ENCODE measurements around the gene GEMIN7. TPM values are rescaled to one million over a fixed set of nuclear protein-coding genes. Genes with fewer than 3 reads are reported as not detected.

GEMIN7 gene
- total and polyA plus RNA-seq, 2 of the 13 experiments (the other 11 are each of a cell fraction or from before 2014, with no cell fraction given) = 24.1 to 30.6 TPM

GRCh38 chr19:45125360-45125759 lies 46.3 kb downstream of the GEMIN7 start:
- no peak for TF ChIP-seq SRF (IDR thresholded peaks at IDR 0.05; ENCODE audit: low read depth, low read length)
- TF ChIP-seq ZNF570 (CRISPR knock-in tag; IDR thresholded peaks at IDR 0.05; ENCODE audit: borderline replicate concordance) = no peak
- TF ChIP-seq ZNF256 (CRISPR knock-in tag; conservative IDR thresholded peaks at IDR 0.05) = no peak
- no peak for TF ChIP-seq TP53 (CRISPR knock-in tag; conservative IDR thresholded peaks at IDR 0.05)
- TF ChIP-seq TBX3 (IDR thresholded peaks at IDR 0.05; ENCODE audit: borderline replicate concordance) = no peak
- TF ChIP-seq ASH2L (IDR thresholded peaks at IDR 0.05; ENCODE audit: insufficient read length, low read depth, low read length) = no peak
- TF ChIP-seq ZNF800 (CRISPR knock-in tag; IDR thresholded peaks at IDR 0.05) = no peak
- TF ChIP-seq ZFX (CRISPR knock-in tag; IDR thresholded peaks at IDR 0.05; ENCODE audit: low read depth) = no peak
- no peak for TF ChIP-seq TGIF2 (CRISPR knock-in tag; IDR thresholded peaks at IDR 0.05)
- TF ChIP-seq PBX3 (CRISPR knock-in tag; IDR thresholded peaks at IDR 0.05; ENCODE audit: borderline replicate concordance) = no peak
- no peak for TF ChIP-seq KDM3A (CRISPR knock-in tag; IDR thresholded peaks at IDR 0.05; ENCODE audit: low read depth)
- no peak for TF ChIP-seq SATB2 (CRISPR knock-in tag; IDR thresholded peaks at IDR 0.05)
- TF ChIP-seq ZBTB7B (CRISPR knock-in tag; IDR thresholded peaks at IDR 0.05) = no peak
- TF ChIP-seq NR2F1 (CRISPR knock-in tag; IDR thresholded peaks at IDR 0.05) = no peak
- TF ChIP-seq NCOR1 (IDR thresholded peaks at IDR 0.05; ENCODE audit: borderline replicate concordance, low read length) = no peak
- no peak for TF ChIP-seq TRIM24 (CRISPR knock-in tag; IDR thresholded peaks at IDR 0.05)
- no peak for TF ChIP-seq PHB2 (IDR thresholded peaks at IDR 0.05; ENCODE audit: partially characterized antibody)
- no peak for TF ChIP-seq KAT2B (IDR thresholded peaks at IDR 0.05; ENCODE audit: borderline replicate concordance, low read depth, low read length)
- no peak for TF ChIP-seq ZBTB34 (CRISPR knock-in tag; IDR thresholded peaks at IDR 0.05)
- TF ChIP-seq ZNF350 (CRISPR knock-in tag; IDR thresholded peaks at IDR 0.05; ENCODE audit: borderline replicate concordance, low read depth) = no peak
- no peak overlapping the region for H3K27ac ChIP-seq (ENCODE audit: extremely low read length, insufficient read depth, low read length)
- CTCF ChIA-PET (ENCODE audit: low intra/inter-chr PET ratio, low total read pairs) = interaction anchor here (1.0 to 1.4 kb wide), 2 partner anchors 32 to 108 kb away, joined by 4 to 7 read pairs; no protein-coding TSS in a partner anchor
- H3K4me3 ChIP-seq (replicated peaks in 1 of 3; ENCODE audit: insufficient read depth in 1 of 3, low read depth in 2 of 3, low read length in 3 of 3) = no peak overlapping the region
- no peaks in the 10 kb centered on the region for H3K9me3 ChIP-seq (ENCODE audit: low read length)
- intact Hi-C loops (cut with micrococcal nuclease; ENCODE audit: unreplicated experiment) = loop anchor here (5.0 kb wide), 2 partner anchors 48 to 108 kb away; partner anchors contain the start of genes GEMIN7 and ZNF296
- peaks cover 24% of the 10 kb centered on the region for H3K4me1 ChIP-seq (ENCODE audit: insufficient read depth, low read length)
- WGBS (ENCODE audit: low lambda C conversion rate) = 97% methylated on average over 8 of the region's 9 CpGs
- H3K4me2 ChIP-seq (ENCODE audit: low read depth, low read length) = no peak overlapping the region
- no peak for ATAC-seq
- no peak overlapping the region for H2AFZ ChIP-seq (ENCODE audit: low read length)
- H3K36me3 ChIP-seq (replicated peaks in 1 of 2; ENCODE audit: control insufficient read depth in 1 of 2, insufficient read depth in 2 of 2, low read length in 2 of 2) = peaks cover 9 to 15% of the 10 kb centered on the region in 2 experiments; a peak in 3 of 5 replicates
- H3K79me2 ChIP-seq (ENCODE audit: insufficient read depth, low read length) = peaks cover 46% of the 10 kb centered on the region
- FAIRE-seq = no peak
- in situ Hi-C loops (cut with HindIII; ENCODE audit: extremely low pct_ligation_motif_present, low pct_unique_long_range_greater_than_20kb) = loop anchor here (10.0 kb wide), 1 partner anchor 111 kb away; no protein-coding TSS in a partner anchor
- DNase-seq (ENCODE audit: low spot score) = no peak
- no TSS peak for BruUV-seq (replicated peaks)
- POLR2A ChIA-PET = interaction anchor here (0.9 to 1.1 kb wide), 3 partner anchors 9 to 46 kb away, joined by 3 to 5 read pairs (median 4); partner anchors contain the start of genes GEMIN7 and PPP1R37
- H4K20me1 ChIP-seq (ENCODE audit: insufficient read depth, low read length) = peaks cover 19% of the 10 kb centered on the region; the same call in 1 of the 2 replicates
- H3K9ac ChIP-seq (ENCODE audit: insufficient read depth, low read depth, low read length) = no peak overlapping the region
- H3K27me3 ChIP-seq (ENCODE audit: control insufficient read depth in 1 of 2, insufficient read depth in 2 of 2, low read length in 2 of 2) = no peaks in the 10 kb centered on the region
